DOHH2 (cell line): ENCODE data around the gene EPC1.
"Not testable (repeated sequence)": the region's sequence is repeated elsewhere in the genome, so short reads cannot be mapped to it uniquely, and the experiment has no call there.

ENCODE experiments used
- CTCF ChIP-seq: fragments of 200-600 bp; sonication (generic); IDR thresholded peaks from one replicate; pipeline ENCODE4 v1.5.1; 2014; ENCODE audit warnings: antibody characterized with exemption, mild to moderate bottlenecking, low read depth, low read length; ENCODE audit not compliant: poor library complexity, severe bottlenecking
- EZH2phosphoT487 ChIP-seq: fragments of 200-600 bp; sonication (generic); IDR thresholded peaks from 2 replicates; pipeline ENCODE4 v1.6.1; 2017; ENCODE audit warnings: borderline replicate concordance, mild to moderate bottlenecking, antibody characterized with exemption, low read length, moderate library complexity, mixed read lengths

- not testable (repeated sequence) for TF ChIP-seq CTCF, EZH2phosphoT487
These were observed 127.8 kb downstream of the EPC1 start for GRCh38 chr10:32219156-32219555.
